ENCODE measurements around the gene TBC1D22A. TPM values are rescaled to one million over a fixed set of nuclear protein-coding genes. Genes with fewer than 3 reads are reported as not detected.

The TBC1D22A gene
- total RNA-seq, 1 donor from 2014 or later = 9.4 TPM

- DNase-seq (ENCODE audit: low spot score) = no peak
Observed at GRCh38 chr22:46931414-46931813, 169.0 kb downstream of the TBC1D22A start.

DNA sequence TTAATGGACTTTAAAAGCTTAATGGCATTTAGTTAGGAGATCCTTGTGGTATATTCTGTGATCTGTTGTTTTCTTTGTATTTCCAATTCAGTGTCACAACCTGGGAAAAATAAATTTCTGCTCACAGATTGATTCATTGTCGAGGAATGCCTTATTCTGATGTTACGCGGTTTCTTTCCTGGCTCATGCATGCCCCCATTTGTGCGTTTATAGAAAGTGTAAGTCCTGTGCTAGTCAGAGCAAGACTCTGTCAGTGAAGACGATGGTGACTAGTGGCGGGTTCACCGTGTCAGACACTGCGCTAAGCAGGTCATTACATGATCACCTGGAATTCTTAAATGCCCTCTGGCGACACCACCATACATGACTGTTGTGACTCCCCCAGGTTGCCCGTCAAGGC, 169.4 kb downstream of the TBC1D22A start:
- no peak for DNase-seq (ENCODE audit: low spot score)

DNA sequence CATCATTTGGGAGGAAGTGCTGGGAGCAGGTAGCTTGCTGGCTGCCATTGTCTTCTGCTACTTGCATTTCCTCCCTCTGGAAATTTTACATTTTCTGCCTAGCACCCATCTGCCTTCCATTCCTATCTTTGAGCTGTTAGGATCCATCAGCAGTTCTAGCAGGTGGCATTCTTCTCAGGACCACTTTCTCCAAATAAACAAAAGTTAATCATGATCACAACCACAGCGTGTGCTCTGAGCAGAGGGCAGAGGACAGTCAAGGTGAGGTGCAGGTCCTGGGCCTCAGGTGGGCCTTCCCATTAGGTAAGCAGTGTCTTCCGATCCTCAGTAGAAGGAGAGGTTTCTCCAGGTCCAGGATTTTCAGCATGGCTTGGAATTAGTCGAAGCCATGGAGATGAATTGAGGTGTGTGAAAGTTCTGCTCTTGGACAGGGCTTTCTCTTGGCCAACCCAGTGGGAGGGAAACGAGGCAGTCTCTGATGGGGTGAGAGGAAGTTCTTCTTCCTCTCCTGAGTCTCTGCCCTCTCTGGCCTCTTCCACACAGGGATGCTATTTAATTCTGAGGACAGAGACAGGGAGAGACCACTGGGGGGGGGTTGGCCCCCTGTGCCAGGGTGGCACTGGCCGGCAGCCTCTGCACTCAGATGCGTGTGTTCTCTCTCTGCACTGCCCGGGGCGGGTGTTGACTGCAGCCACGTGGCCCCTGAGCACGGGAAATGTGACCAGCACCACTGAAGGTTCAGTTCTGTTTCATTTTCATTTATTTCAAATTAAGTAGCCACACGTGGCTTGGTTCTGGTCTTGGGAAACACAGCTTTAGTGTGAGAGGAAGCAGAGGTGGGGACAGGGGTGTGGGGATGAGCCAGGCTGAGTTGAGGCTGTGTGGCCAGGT, 170.8 kb downstream of the TBC1D22A start:
- no peak for DNase-seq (ENCODE audit: low spot score)

DNA sequence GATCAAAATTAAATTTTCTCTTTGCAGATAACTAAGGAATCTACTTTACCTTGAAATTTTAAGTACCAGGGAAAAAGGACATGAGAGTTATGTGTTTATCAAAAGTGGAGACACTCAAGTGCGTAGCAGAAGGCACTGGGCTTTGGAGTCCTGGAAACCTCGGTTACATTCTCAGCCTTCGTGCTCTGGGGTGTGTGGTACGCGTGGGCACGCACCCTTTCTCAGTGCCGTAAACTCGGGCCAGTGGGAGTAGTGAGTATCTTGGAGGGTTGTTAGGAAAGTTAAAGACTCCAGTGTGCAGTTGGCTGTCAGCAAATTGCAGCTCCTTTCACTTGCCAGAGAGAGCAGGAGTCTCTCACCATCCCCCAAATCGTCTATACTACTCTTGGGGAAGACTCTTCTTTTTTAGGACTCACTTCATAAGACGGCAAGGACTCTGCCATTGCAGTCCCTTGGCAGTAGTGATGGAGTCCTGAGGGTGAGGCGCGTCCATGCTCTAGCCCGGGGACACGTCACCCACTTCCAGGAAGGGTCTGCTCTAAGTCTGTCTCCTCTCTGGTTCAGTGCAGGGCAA, 171.8 kb downstream of the TBC1D22A start:
- DNase-seq (ENCODE audit: low spot score) = no peak

GRCh38 chr22:46934746-46935491, 172.5 kb downstream of the TBC1D22A start:
- DNase-seq (ENCODE audit: low spot score) = peak; percentile 50

GRCh38 chr22:46935506-46936377, 173.3 kb downstream of the TBC1D22A start:
- no peak for DNase-seq (ENCODE audit: low spot score)

GRCh38 chr22:46936378-46936903, 174.0 kb downstream of the TBC1D22A start:
- no peak for DNase-seq (ENCODE audit: low spot score)

DNA sequence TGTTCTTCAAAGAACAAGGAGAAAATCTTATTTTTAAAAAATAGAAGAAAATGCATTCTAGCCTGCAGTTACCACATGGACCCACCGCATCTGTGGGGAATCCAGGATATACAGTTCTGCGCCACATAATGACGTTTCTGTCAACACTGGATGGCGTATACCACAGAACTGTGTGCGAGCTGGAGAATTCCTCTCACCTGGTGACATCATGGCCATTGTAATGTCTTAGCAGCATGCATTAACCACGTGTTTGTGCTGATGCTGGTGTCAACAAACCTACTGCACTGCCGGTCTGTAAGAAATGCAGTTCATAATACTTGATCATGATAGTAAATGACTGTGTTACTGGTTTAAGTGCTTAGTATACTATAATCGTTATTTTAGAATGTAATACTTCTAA, 174.7 kb downstream of the TBC1D22A start:
- no peak for DNase-seq (ENCODE audit: low spot score)

DNA sequence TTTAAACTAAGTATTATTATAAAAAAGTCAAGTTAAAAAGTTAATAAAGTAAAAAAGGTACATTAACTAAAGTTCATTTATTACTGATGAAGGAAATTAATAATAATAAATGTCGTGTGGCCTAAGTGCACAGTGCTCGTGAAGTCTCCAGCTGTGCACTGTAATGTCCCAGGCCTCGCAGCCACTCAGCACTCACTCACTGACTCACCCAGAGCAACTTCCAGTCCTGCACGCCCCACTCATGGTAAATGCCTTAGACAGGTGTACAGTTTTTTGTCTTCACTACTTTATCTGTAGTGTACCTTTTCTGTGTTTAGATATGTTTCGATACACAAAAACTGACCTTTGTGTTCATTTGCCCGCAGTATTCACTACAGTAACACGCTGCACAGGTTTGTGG, 175.5 kb downstream of the TBC1D22A start:
- DNase-seq (ENCODE audit: low spot score) = no peak

DNA sequence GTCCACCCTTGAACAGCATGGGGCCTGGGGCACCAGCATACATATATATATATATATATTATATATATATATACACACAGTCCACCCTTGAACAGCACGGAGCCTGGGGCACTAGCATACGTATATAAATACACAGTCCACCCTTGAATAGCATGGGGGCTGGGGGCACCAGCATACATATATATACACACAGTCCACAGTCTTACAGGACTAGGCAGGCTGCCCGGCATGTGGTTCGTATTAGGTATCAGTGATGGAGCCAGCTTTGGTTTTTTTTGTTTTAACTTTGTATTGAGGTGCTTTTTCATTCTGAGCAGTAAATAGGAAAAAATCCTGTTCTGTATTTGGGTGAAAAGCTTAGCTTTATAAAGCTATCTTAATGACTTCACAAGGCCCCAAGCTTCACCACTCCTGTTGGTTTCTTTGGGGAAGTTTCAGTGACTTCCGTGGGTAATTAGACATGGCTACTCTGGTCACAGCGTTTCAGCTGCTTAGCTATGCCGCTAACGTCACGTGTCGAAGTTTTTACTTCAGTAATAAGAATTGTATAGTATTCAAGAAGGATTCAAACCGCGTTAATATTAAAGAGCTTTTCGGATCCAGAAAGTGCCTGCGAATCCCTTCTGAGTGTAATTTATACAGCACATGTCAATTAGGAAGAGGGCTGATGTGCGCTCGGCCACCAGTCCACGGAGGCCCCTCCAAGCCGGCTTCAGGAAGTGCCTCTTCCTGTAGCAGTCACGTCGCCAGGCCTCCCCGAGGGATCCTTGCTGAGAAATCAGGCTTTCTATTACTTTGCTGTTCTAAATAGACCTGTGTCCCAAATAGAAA, 179.7 kb downstream of the TBC1D22A start:
- no peak for DNase-seq (ENCODE audit: low spot score)

- peak; percentile 15 for DNase-seq (ENCODE audit: low spot score)
Observed at GRCh38 chr22:46942799-46943785, 180.6 kb downstream of the TBC1D22A start.

- no peak for DNase-seq (ENCODE audit: low spot score)
Observed at GRCh38 chr22:46945481-46945880, 183.0 kb downstream of the TBC1D22A start.

DNA sequence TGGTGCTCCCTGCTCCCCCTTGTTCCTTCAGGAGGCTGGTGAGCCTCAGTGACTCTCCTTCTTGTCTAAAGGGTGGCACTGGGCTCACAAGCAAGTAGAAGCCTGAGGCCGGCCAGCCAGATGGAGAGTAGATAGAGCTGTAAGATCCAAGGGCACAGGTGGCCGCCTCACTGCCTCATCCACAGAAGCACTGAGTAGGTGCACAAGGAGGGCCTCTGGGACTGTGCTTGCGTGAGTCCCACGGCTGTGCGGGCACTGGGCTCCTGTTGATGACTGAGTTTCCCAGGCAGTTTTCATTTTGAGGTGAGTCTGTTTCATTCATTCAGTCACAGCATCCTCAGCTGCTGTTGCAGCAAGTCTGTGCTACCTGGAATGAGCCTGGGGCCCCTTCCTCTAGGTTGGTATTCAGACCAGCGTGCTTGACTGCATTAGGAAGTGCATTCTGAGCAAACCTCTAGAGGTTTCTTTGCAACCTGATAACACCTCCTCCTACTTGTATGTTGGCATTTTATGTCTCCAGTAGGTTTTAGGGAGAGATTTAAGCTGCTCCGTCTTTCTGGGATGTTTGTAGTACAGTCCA, 184.0 kb downstream of the TBC1D22A start:
- no peak for DNase-seq (ENCODE audit: low spot score)

DNA sequence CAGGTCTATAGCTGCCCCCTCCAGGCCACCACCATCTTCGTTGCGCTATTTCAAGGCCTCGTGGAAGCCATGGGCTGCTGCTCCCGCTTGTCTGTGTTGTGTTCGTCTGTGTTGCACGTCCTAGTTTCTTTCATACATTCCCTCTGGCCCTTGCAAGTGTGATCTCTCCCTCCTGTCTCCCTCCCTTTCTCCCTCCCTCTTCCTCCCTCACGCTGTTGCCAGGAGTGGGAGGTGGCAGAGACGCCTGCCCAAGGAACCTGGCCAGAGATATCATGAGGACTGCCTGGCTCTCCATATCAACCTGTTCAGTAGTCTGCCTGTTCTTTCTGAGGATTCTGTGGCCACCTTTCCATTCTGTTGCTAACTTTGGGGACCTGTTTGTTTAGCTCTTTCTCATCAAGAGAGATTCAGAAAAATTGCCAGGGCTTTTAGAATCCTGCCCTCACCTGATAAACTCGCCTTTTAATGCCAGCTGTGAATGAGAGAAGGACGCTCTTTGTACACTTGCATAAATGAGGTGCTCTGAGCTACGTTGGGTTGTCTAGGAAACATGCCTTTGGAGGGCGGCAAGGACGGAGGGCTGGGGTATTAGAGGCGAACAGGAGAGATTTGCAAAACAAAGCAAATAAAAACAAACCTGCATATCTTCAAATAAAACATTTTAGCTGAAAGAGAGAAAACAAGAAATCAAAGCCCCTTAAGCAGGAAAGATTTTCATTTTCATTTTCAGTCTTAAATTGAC, 185.2 kb downstream of the TBC1D22A start:
- no peak for DNase-seq (ENCODE audit: low spot score)

GRCh38 chr22:46948411-46949144, 186.1 kb downstream of the TBC1D22A start:
- DNase-seq (ENCODE audit: low spot score) = no peak

DNA sequence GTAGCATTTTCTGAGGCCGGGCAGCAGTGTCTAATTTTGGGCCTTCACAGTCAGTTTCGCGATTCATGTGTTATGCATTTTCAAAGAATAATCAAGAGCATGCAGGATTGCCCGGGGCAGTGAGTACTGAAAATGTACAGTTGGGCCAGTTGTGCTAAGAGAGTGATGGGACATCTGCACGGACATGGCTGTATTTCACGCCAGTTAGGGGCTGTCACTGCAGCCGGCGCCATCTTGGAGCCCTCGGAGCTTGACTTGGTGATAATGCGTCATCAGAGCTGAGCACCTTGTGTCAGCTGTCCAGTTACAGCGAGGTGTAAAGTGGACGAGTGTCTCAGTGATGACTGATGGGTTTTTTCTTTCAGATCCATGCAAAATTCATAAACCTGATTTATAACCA, 188.9 kb downstream of the TBC1D22A start:
- DNase-seq (ENCODE audit: low spot score) = no peak

DNA sequence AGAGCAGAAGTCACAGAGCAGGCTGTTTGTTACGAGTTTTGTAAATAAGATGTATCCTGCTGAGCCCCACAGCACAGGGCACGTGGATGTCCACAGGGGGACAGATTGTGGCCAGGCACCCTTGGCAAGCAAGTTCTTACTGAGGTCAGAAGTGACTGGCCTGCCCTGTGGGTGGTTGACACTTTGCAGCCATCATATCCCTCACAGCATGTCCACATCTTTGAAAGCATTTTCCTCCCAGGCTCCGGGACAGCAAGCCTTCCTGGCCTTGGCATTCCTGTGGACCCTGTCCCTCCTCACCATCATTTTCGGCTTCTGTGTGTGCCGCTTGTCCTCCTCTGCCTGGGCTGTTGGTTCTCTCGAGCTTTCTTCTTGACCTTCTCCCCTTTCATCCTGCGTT, 189.5 kb downstream of the TBC1D22A start:
- DNase-seq (ENCODE audit: low spot score) = no peak
